Dedifferentiated amniotic fluid mesenchymal stem cell (primary cell): ENCODE results near the gene SETD5.
A peak's percentile ranks its signal among the peaks of the same experiment; 100 is the strongest.

Experiments used
- DNase-seq: peaks from one replicate; pipeline ENCODE4 v3.0.0-alpha.2; 2016; ENCODE audit errors: extremely low spot score

SETD5 gene

DNA sequence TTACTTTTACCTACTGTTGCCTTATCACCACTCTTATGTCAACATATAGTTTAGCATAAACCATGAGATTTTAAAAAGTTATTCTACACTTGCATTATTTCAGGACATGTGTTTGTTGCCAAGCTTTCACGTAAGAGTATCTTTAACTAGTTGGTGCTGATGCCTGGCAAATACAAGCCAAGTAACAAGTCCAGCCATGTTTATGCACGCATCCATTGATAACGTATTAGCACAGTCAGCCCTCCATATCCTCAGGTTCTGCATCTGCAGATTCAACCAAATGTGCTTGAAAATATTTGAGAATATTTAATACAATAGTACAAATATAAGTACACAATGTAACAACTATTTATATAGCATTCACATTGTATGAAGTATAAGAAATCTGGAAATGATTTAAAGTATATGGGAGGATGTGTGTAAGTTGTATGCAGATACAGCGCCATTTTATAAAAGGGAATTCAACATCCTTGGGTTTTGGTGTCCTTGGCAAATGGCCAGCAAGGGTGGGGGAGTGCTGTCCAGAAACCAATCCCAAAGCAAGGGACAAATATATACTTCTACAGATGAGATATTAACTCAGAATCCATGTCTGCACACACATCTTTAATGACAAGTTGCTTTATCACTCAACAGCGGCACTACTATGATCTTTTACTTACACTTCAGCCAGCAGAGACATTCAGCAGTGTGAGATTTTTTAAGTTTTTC is 8.7 kb upstream of the SETD5 start:
- no peak for DNase-seq

- no peak for DNase-seq
Measured at GRCh38 chr3:9390265-9390888, 7.0 kb upstream of the SETD5 start.

- no peak for DNase-seq
Measured at GRCh38 chr3:9392041-9392440, 5.4 kb upstream of the SETD5 start.

DNA sequence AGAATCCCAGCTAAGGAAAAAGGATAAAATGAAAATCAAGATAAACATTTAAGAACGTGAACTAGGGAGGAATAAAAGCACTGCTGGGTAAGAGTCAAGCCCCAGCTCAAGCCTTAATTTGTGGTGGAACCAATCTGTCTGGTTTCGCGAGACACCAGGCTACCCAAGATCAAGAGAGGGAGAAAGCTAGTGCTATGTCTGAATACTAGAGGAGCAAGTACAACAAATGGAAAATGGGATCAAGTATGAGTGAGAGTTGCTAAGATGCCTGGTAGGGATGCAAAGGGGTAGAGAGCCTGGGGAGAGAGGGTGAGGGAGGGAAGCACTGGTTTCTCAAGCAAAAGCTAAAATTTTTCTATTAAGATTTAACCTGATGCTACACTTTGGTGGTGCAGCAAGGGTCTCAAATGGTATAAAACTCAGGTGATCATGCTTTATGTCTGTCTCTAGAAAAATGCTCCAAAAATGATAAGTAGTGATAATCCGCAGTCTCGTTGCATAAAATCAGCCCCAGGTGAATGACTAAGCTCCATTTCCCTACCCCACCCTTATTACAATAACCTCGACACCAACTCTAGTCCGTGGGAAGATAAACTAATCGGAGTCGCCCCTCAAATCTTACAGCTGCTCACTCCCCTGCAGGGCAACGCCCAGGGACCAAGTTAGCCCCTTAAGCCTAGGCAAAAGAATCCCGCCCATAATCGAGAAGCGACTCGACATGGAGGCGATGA is 1.7 kb upstream of the SETD5 start:
- DNase-seq, result no peak

- peak; percentile 83 for DNase-seq
Measured at GRCh38 chr3:9396301-9396631, 1.1 kb upstream of the SETD5 start.

GRCh38 chr3:9396632-9397331 is 633 bp upstream of the SETD5 start:
- peak; percentile 99 for DNase-seq

DNA sequence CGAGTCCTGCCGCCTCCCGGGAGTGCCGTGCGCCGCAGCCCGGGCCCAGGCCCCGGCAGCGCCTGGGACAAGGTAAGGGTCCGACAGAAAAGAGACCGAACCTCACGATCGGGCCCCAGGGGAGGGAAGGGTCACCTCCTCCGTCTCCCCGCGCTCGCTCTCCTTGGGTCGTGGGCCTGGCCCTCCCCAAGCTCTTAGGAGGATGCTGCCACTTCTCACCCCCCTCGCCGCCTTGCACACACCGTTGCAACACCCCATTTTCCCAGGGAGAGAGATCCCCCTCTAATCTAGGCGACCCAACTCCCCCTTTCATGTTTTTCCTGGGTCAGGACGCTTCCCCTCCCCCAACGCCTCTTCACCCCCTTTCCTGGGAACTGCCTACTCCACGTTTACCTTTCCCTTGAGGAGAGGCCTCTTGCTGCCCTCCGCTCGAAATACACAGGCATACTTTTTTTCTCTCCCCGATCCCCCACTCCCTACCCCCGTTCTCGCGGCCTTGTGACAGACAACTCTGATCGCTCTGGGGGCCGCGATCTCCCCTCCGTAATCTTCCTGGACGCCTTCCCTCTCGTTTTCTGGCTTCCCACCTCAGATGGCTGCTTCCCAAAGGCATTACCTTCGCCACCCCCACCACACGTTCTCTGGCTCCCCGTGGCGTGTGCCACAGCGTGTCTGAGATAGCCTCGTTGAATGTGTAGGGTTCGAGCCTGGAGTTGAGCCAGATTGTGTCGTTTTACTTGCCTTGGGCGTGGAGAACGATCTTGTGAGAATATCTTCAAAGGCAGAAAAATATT is 688 bp downstream of the SETD5 start:
- no peak for DNase-seq

GRCh38 chr3:9398700-9399336 is 1.4 kb downstream of the SETD5 start:
- peak; percentile 26 for DNase-seq

- no peak for DNase-seq
Measured at GRCh38 chr3:9399337-9399703, 1.9 kb downstream of the SETD5 start.

- peak; percentile 91 for DNase-seq
Measured at GRCh38 chr3:9399746-9400145, 2.3 kb downstream of the SETD5 start.

DNA sequence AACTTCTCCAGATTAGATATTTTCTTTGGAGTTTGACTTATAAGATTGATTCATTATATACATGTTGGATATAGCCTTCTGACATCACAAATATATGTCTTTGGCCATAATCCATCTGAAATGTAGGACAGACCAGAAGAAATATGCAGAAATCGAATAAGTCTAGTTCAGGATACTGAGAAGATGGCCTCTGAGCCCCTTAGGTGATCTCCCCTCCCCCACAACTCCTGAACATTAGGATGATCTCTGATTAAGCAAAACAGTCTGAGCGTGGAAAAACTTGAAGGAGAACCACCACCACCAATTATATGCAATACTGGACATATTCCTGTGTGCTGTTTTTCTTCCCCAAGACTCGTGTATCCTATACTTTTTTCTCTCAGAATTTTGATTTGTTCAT is 3.2 kb downstream of the SETD5 start:
- DNase-seq, result no peak

DNA sequence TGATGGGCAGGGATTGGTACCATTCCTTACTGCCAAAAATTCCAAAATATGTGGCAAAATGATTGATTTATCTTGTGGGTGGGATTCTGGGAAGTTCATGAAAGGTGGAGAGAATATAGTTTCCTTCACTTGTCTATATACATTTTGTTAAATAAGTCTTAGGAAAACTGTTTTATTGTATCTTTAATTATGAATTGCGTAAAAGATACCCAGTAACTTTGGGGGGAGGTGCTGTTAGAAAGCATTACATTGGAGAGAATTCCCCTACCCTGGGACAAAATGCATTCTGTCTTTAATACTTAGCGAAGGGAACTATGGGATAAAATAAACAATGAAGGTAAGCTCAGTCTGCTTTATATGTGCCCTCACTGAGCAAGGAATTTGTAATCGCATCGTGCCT is 4.6 kb downstream of the SETD5 start:
- no peak for DNase-seq

GRCh38 chr3:9402410-9403228 is 5.2 kb downstream of the SETD5 start:
- DNase-seq, result no peak

- no peak for DNase-seq
Measured at GRCh38 chr3:9403463-9403862, 6.0 kb downstream of the SETD5 start.

DNA sequence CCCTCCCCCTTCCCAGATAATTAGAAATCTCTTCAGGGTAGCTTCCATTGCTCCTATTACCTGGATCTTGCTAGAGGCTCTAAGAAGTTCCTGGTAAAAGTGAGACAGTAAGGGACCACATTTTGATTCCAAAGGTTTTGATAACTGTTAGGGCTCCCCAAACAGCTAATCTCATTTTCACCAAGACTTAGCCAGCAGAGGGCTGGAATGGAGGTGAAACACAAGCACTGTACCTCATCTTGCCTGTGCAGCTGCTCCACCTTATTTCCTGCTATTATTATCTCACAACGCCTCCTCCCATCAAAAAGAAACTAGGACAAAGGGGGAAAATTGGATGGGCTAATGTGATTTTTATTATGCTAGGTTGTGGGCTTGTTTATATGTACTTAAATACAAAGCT is 7.3 kb downstream of the SETD5 start:
- no peak for DNase-seq

- DNase-seq, result no peak
Measured at GRCh38 chr3:9405756-9406155, 8.3 kb downstream of the SETD5 start.

DNA sequence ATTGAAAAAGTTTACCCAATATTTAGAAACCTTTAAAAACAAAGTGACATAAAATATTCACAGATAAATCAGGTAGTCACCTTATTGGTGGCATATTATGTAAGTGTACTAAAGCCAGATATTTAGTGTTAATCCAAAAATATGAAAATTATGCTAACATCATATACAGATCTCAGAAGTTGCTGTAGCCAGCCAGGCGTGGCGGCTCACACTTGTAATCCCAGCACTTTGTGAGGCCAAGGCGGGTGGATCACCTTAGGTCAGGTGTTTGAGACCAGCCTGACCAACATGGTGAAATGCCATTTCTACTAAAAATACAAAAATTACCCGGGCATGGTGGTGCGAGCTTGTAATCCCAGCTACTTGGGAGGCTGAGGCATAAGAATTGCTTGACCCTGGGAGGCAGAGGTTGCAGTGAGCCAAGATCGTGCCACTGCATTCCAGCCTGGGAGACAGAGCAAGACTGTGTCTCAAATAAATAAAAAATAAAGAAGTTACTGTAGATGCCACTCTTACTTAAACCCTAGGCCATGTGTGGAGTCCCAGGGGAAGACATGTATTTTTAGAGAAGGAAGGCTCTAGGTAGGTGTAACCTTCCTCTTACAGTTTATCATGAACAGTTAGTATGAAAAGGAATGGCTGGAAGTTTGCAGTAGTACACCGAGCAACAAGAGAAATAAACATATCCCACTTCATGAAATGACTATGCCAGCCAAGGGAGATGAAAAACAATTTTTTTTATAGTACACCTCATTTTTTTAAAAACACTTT is 9.6 kb downstream of the SETD5 start:
- no peak for DNase-seq

GRCh38 chr3:9408061-9408460 is 10.6 kb downstream of the SETD5 start:
- no peak for DNase-seq

GRCh38 chr3:9408546-9408945 is 11.1 kb downstream of the SETD5 start:
- DNase-seq, result no peak
